Measurements from ENCODE around the gene CORO2B.
"Not testable (repeated sequence)": the region's sequence is repeated elsewhere in the genome, so short reads cannot be mapped to it uniquely, and the experiment has no call there.

DNA sequence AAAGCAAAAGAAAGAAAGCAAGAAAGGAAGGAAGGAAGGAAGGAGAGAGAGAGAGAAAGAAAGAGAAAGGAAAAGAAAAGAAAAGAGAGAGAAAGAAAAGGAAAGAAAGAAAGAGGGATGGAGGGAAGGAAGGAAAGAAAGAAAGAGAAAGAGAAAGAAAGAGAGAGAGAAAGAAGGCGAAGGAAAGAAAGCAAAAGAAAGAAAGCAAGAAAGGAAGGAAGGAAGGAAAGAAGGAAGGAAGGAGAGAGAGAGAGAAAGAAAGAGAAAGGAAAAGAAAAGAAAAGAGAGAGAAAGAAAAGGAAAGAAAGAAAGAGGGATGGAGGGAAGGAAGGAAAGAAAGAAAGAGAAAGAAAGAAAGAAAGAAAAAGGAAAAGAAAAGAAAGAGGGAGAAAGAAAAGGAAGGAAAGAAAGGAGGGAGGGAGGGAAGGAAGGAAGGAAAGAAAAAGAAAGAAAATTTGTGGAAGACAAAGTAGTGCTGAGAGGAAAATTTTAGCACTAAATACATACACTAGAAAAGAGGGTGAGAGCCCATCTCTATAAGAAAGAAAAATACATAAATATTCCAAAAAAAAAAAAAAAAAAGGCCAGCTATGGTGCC is 181.3 kb downstream of the CORO2B start:
- not testable (repeated sequence) for TF ChIP-seq CTCF (IDR thresholded peaks at IDR 0.05; ENCODE audit: low read depth, low read length); POLR2A (IDR thresholded peaks at IDR 0.05; ENCODE audit: extremely low read depth, insufficient read length)
